Measurements from ENCODE around the gene SNTA1.

DNA sequence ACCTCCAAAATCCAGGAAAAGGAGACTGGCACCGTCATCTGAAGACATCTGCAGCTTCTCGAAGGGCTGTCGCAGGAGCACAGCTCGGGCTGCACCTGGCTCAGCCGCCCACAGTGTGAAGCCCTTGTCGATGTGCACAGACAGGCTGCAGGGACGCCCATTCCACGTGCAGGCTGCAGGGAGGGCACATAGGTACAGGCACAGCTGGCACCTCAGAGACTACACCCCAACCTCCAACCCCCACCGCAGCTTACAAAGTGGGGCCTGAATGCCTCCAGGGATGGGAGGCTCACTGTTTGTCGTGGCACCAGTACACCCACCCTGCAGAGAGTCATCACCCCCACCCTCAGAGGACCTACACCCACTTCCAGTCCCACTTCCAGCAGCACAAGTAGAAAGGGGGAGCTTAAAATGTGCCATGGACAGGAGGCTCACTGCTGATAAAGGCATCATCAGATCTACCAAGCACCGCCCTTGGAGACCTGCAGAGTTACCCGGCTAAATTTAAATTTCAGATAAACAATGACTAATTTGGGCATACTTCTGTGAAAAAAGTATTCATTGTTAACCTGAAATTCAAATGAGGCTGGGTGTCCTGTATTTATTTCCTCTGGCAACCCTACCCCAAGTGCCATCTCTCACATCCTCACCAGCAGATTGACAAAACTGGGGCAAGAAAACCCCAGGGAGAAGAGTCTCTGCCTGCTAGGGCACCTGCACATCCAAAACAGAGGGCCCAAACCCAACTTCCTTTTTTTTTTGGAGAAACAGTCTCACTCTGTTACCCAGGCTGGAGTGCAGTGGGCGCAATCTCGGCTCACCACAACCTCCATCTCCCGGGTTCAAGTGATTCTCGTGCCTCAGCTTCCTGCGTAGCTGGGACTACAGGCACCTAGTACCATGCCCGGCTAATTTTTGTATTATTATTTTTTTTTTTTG, 34.6 kb downstream of the SNTA1 start:
- TF ChIP-seq, protein P1, sequence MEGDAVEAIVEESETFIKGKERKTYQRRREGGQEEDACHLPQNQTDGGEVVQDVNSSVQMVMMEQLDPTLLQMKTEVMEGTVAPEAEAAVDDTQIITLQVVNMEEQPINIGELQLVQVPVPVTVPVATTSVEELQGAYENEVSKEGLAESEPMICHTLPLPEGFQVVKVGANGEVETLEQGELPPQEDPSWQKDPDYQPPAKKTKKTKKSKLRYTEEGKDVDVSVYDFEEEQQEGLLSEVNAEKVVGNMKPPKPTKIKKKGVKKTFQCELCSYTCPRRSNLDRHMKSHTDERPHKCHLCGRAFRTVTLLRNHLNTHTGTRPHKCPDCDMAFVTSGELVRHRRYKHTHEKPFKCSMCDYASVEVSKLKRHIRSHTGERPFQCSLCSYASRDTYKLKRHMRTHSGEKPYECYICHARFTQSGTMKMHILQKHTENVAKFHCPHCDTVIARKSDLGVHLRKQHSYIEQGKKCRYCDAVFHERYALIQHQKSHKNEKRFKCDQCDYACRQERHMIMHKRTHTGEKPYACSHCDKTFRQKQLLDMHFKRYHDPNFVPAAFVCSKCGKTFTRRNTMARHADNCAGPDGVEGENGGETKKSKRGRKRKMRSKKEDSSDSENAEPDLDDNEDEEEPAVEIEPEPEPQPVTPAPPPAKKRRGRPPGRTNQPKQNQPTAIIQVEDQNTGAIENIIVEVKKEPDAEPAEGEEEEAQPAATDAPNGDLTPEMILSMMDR (IDR thresholded peaks at IDR 0.05; ENCODE audit: low read depth, low read length): no peak
- no peak for TF ChIP-seq EZH2phosphoT487 (IDR thresholded peaks at IDR 0.05; ENCODE audit: low read depth)
